ENCODE results near the gene UBR3. TPM values are rescaled to one million over a fixed set of nuclear protein-coding genes. Genes with fewer than 3 reads are reported as not detected.
A peak's percentile ranks its signal among the peaks of the same experiment; 100 is the strongest.

UBR3 gene
- total RNA-seq, 1 experiment from 2014 or later = 20.9 TPM

- no peak for DNase-seq (ENCODE audit: low read depth)
Measured at GRCh38 chr2:170006587-170007325, 179.5 kb downstream of the UBR3 start.

- DNase-seq (ENCODE audit: low read depth) = no peak
Measured at GRCh38 chr2:170009209-170009608, 182.0 kb downstream of the UBR3 start.

- no peak for DNase-seq (ENCODE audit: low read depth)
Measured at GRCh38 chr2:170012773-170013172, 185.5 kb downstream of the UBR3 start.

GRCh38 chr2:170013802-170014551 is 186.7 kb downstream of the UBR3 start:
- peak; percentile 72 for DNase-seq (ENCODE audit: low read depth)

- no peak for DNase-seq (ENCODE audit: low read depth)
Measured at GRCh38 chr2:170014769-170015168, 187.5 kb downstream of the UBR3 start.

GRCh38 chr2:170017860-170018532 is 190.7 kb downstream of the UBR3 start:
- DNase-seq (ENCODE audit: low read depth) = no peak

- DNase-seq (ENCODE audit: low read depth) = no peak
Measured at GRCh38 chr2:170019060-170019805, 192.0 kb downstream of the UBR3 start.

GRCh38 chr2:170020777-170021176 is 193.5 kb downstream of the UBR3 start:
- no peak for DNase-seq (ENCODE audit: low read depth)

GRCh38 chr2:170022692-170023091 is 195.4 kb downstream of the UBR3 start:
- peak; percentile 95 for DNase-seq (ENCODE audit: low read depth)

- no peak for DNase-seq (ENCODE audit: low read depth)
Measured at GRCh38 chr2:170024721-170025120, 197.5 kb downstream of the UBR3 start.

- no peak for DNase-seq (ENCODE audit: low read depth)
Measured at GRCh38 chr2:170025223-170025622, 198.0 kb downstream of the UBR3 start.

- DNase-seq (ENCODE audit: low read depth) = no peak
Measured at GRCh38 chr2:170026361-170026760, 199.1 kb downstream of the UBR3 start.

- no peak for DNase-seq (ENCODE audit: low read depth)
Measured at GRCh38 chr2:170029551-170029950, 202.3 kb downstream of the UBR3 start.

GRCh38 chr2:170030040-170030439 is 202.8 kb downstream of the UBR3 start:
- no peak for DNase-seq (ENCODE audit: low read depth)

- no peak for DNase-seq (ENCODE audit: low read depth)
Measured at GRCh38 chr2:170031288-170031687, 204.0 kb downstream of the UBR3 start.

- no peak for DNase-seq (ENCODE audit: low read depth)
Measured at GRCh38 chr2:170034596-170034995, 207.3 kb downstream of the UBR3 start.

- no peak for DNase-seq (ENCODE audit: low read depth)
Measured at GRCh38 chr2:170038734-170039133, 211.5 kb downstream of the UBR3 start.

- no peak for DNase-seq (ENCODE audit: low read depth)
Measured at GRCh38 chr2:170039401-170040172, 212.3 kb downstream of the UBR3 start.

GRCh38 chr2:170044751-170045478 is 217.7 kb downstream of the UBR3 start:
- no peak for DNase-seq (ENCODE audit: low read depth)

GRCh38 chr2:170047331-170048065 is 220.2 kb downstream of the UBR3 start:
- peak; percentile 5 for DNase-seq (ENCODE audit: low read depth)
